Neutrophil (primary cell): ENCODE measurements around the gene C1QTNF3.
"Not testable (repeated sequence)": the region's sequence is repeated elsewhere in the genome, so short reads cannot be mapped to it uniquely, and the experiment has no call there.

Experiments
- H3K27ac ChIP-seq: fragments of 200-600 bp; sonication (generic); 2 replicates; pipeline ENCODE4 v1.5.1; 2016; ENCODE audit warnings: mild to moderate bottlenecking, moderate library complexity
- H3K27me3 ChIP-seq: fragments of 200-600 bp; sonication (generic); 2 replicates; pipeline ENCODE4 v1.6.0; 2016; ENCODE audit warnings: mild to moderate bottlenecking
- H3K36me3 ChIP-seq: fragments of 200-600 bp; sonication (generic); 2 replicates; pipeline ENCODE4 v1.5.1; 2017
- H3K4me1 ChIP-seq, 2 experiments: fragments of 200-600 bp in 1 of 2; sonication (generic) in 1 of 2; 1 replicate in 1 of 2; 2 replicates in 1 of 2; pipeline versions ENCODE4 v1.5.1 to v1.6.1; 2013 to 2016; ENCODE audit warnings: low read depth in 1 of 2, low read length in 1 of 2, mild to moderate bottlenecking in 1 of 2, moderate library complexity in 1 of 2; ENCODE audit not compliant: control insufficient read depth in 1 of 2, insufficient read depth in 1 of 2
- H3K4me3 ChIP-seq, 2 experiments: fragments of 200-600 bp in 1 of 2; sonication (generic) in 1 of 2; 1 replicate in 1 of 2; 2 replicates in 1 of 2; pipeline ENCODE4 v1.5.1; 2013 to 2016; ENCODE audit warnings: low read depth in 1 of 2, low read length in 1 of 2, mild to moderate bottlenecking in 1 of 2, moderate library complexity in 1 of 2
- H3K9me3 ChIP-seq: fragments of 200-600 bp; sonication (generic); 2 replicates; pipeline ENCODE4 v1.5.1; 2016
- CTCF ChIP-seq: fragments of 200-600 bp; sonication (generic); IDR thresholded peaks from 2 replicates; pipeline ENCODE4 v1.5.1; 2016; ENCODE audit warnings: antibody characterized with exemption

The C1QTNF3 gene

GRCh38 chr5:34015120-34015822, 27.7 kb downstream of the C1QTNF3 start:
- no peak overlapping the region for H3K4me3 ChIP-seq
- no peaks in the 10 kb centered on the region for H3K9me3 ChIP-seq
- H3K27me3 ChIP-seq, result no peaks in the 10 kb centered on the region
- TF ChIP-seq CTCF, result no peak
- H3K4me1 ChIP-seq, result no peaks in the 10 kb centered on the region
- H3K27ac ChIP-seq, result no peak overlapping the region
- no peaks in the 10 kb centered on the region for H3K36me3 ChIP-seq

- Histone ChIP-seq H3K27ac (no peak overlapping the region), H3K9me3 (no peaks in the 10 kb centered on the region), H3K27me3 (no peaks in the 10 kb centered on the region), H3K4me1 (no peaks in the 10 kb centered on the region), H3K36me3 (no peaks in the 10 kb centered on the region), H3K4me3 (no peak overlapping the region)
- TF ChIP-seq CTCF, result no peak
These were observed 28.4 kb downstream of the C1QTNF3 start for GRCh38 chr5:34014626-34015025.

GRCh38 chr5:34013547-34013946, 29.5 kb downstream of the C1QTNF3 start:
- H3K27ac ChIP-seq, result no peak overlapping the region
- H3K4me3 ChIP-seq, result no peak overlapping the region
- no peaks in the 10 kb centered on the region for H3K9me3 ChIP-seq
- H3K4me1 ChIP-seq, result peaks cover 7% of the 10 kb centered on the region in 2 experiments
- no peak for TF ChIP-seq CTCF
- no peaks in the 10 kb centered on the region for H3K27me3 ChIP-seq
- no peaks in the 10 kb centered on the region for H3K36me3 ChIP-seq

DNA sequence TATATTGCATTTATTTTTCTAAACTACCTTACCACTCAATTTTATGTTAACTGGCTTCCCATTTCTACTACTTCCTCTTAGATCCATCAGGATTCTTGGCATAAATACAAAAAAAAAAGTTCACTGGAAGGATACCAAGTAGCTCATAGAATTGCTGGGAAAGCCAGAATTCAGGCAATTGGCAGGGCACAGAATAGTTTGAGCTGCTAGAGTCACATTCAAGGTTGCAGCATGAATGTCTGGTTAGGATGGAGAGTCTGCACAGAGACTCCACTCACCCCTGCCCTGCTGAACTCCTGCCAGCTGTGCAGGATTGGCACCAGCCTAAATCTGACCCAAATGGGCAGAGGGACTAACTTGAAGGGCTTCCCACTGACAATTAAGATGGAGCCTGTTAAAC, 30.2 kb downstream of the C1QTNF3 start:
- H3K4me1 ChIP-seq, result peaks cover 7 to 11% of the 10 kb centered on the region in 2 experiments
- H3K9me3 ChIP-seq, result no peaks in the 10 kb centered on the region
- H3K27ac ChIP-seq, result no peak overlapping the region
- no peak overlapping the region for H3K4me3 ChIP-seq
- H3K36me3 ChIP-seq, result no peaks in the 10 kb centered on the region
- no peaks in the 10 kb centered on the region for H3K27me3 ChIP-seq
- no peak for TF ChIP-seq CTCF

- no peak for TF ChIP-seq CTCF
- H3K9me3 ChIP-seq, result no peaks in the 10 kb centered on the region
- peaks cover 14 to 21% of the 10 kb centered on the region in 2 experiments for H3K4me1 ChIP-seq
- H3K4me3 ChIP-seq, result no peak overlapping the region
- H3K27me3 ChIP-seq, result no peaks in the 10 kb centered on the region
- H3K27ac ChIP-seq, result no peak overlapping the region
- H3K36me3 ChIP-seq, result no peaks in the 10 kb centered on the region
These were observed 31.5 kb downstream of the C1QTNF3 start for GRCh38 chr5:34011536-34011935.

DNA sequence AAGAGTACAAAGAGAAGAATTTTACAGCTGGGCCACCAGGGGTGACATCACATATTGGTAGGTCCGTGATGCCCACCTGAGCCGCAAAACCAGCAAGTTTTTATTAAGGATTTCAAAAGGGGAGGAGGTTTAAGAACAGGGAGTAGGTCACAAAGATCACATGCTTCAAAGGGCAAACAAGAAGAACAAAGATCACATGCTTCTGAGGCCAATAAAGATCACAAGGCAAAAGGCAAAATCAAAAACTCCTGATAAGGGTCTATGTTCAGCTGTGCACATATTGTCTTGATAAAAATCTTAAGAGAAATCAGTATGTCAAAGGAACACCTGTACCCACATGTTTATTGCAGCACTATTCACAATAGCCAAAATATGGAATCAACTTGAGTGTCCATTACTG, 32.9 kb downstream of the C1QTNF3 start:
- not testable (repeated sequence) for H3K4me3 ChIP-seq, H3K36me3 ChIP-seq, H3K9me3 ChIP-seq, H3K27ac ChIP-seq, H3K27me3 ChIP-seq
- H3K4me1 ChIP-seq, result peaks cover 14 to 33% of the 10 kb centered on the region in 2 experiments
